ENCODE data around the gene UXS1.

The UXS1 gene

GRCh38 chr2:106147159-106147558 is 46.9 kb downstream of the UXS1 start:
- Histone ChIP-seq H3K4me3 (IDR thresholded peaks at IDR 0.05; ENCODE audit: insufficient read depth, low read depth, low read length) (no peak overlapping the region), H3K4me2 (no peak overlapping the region), H3K36me3 (ENCODE audit: insufficient read depth) (no peaks in the 10 kb centered on the region), H4K20me1 (ENCODE audit: insufficient read depth) (no peaks in the 10 kb centered on the region), H3K27me3 (ENCODE audit: insufficient read depth, low read depth) (no peaks in the 10 kb centered on the region), H2AFZ (ENCODE audit: low read depth) (no peak overlapping the region), H3K79me2 (ENCODE audit: insufficient read depth, low read depth) (no peaks in the 10 kb centered on the region), H3K27ac (no peak overlapping the region), H3K4me1 (ENCODE audit: low read depth, poor library complexity, severe bottlenecking) (no peaks in the 10 kb centered on the region), H3K9ac (no peak overlapping the region)
- TF ChIP-seq CTCF (conservative IDR thresholded peaks at IDR 0.05; ENCODE audit: low read depth, low read length): no peak

GRCh38 chr2:106144621-106145331 is 49.3 kb downstream of the UXS1 start:
- Histone ChIP-seq H3K79me2 (ENCODE audit: insufficient read depth, low read depth) (no peaks in the 10 kb centered on the region), H3K36me3 (ENCODE audit: insufficient read depth) (no peaks in the 10 kb centered on the region), H3K27ac (no peak overlapping the region), H2AFZ (ENCODE audit: low read depth) (no peak overlapping the region), H3K27me3 (ENCODE audit: insufficient read depth, low read depth) (no peaks in the 10 kb centered on the region), H3K9ac (no peak overlapping the region), H3K4me2 (no peak overlapping the region), H3K4me3 (IDR thresholded peaks at IDR 0.05; ENCODE audit: insufficient read depth, low read depth, low read length) (no peak overlapping the region), H4K20me1 (ENCODE audit: insufficient read depth) (no peaks in the 10 kb centered on the region), H3K4me1 (ENCODE audit: low read depth, poor library complexity, severe bottlenecking) (no peaks in the 10 kb centered on the region)
- TF ChIP-seq CTCF (conservative IDR thresholded peaks at IDR 0.05; ENCODE audit: low read depth, low read length): no peak

GRCh38 chr2:106143495-106144215 is 50.4 kb downstream of the UXS1 start:
- no peaks in the 10 kb centered on the region for H3K4me1 ChIP-seq (ENCODE audit: low read depth, poor library complexity, severe bottlenecking)
- H3K9ac ChIP-seq: no peak overlapping the region
- H3K4me2 ChIP-seq: no peak overlapping the region
- no peaks in the 10 kb centered on the region for H3K36me3 ChIP-seq (ENCODE audit: insufficient read depth)
- no peak for TF ChIP-seq CTCF (conservative IDR thresholded peaks at IDR 0.05; ENCODE audit: low read depth, low read length)
- no peak overlapping the region for H3K4me3 ChIP-seq (IDR thresholded peaks at IDR 0.05; ENCODE audit: insufficient read depth, low read depth, low read length)
- H2AFZ ChIP-seq (ENCODE audit: low read depth): no peak overlapping the region
- no peaks in the 10 kb centered on the region for H3K27me3 ChIP-seq (ENCODE audit: insufficient read depth, low read depth)
- no peaks in the 10 kb centered on the region for H4K20me1 ChIP-seq (ENCODE audit: insufficient read depth)
- no peaks in the 10 kb centered on the region for H3K79me2 ChIP-seq (ENCODE audit: insufficient read depth, low read depth)
- H3K27ac ChIP-seq: no peak overlapping the region

- Histone ChIP-seq H3K79me2 (ENCODE audit: insufficient read depth, low read depth) (no peaks in the 10 kb centered on the region), H3K36me3 (ENCODE audit: insufficient read depth) (no peaks in the 10 kb centered on the region), H3K9ac (no peak overlapping the region), H4K20me1 (ENCODE audit: insufficient read depth) (no peaks in the 10 kb centered on the region), H3K4me1 (ENCODE audit: low read depth, poor library complexity, severe bottlenecking) (no peaks in the 10 kb centered on the region), H3K27me3 (ENCODE audit: insufficient read depth, low read depth) (no peaks in the 10 kb centered on the region), H3K27ac (no peak overlapping the region), H3K4me2 (no peak overlapping the region), H2AFZ (ENCODE audit: low read depth) (no peak overlapping the region), H3K4me3 (IDR thresholded peaks at IDR 0.05; ENCODE audit: insufficient read depth, low read depth, low read length) (no peak overlapping the region)
- no peak for TF ChIP-seq CTCF (conservative IDR thresholded peaks at IDR 0.05; ENCODE audit: low read depth, low read length)
These were observed 51.4 kb downstream of the UXS1 start for GRCh38 chr2:106142683-106143082.

All from KMS-11 (cell line).